GM20000 (cell line): Measurements from ENCODE around the gene PDK2.

Experiments used
- DNase-seq: peaks from one replicate; pipeline ENCODE4 v3.0.0; 2012; ENCODE audit warnings: low spot score
- TF ChIP-seq, protein P1 (sequence below): IDR thresholded peaks from 2 replicates; pipeline ENCODE4 v1.5.1; 2012; ENCODE audit warnings: mild to moderate bottlenecking, control low read depth; ENCODE audit errors: extremely low read depth, missing control alignments

PDK2 gene

DNA sequence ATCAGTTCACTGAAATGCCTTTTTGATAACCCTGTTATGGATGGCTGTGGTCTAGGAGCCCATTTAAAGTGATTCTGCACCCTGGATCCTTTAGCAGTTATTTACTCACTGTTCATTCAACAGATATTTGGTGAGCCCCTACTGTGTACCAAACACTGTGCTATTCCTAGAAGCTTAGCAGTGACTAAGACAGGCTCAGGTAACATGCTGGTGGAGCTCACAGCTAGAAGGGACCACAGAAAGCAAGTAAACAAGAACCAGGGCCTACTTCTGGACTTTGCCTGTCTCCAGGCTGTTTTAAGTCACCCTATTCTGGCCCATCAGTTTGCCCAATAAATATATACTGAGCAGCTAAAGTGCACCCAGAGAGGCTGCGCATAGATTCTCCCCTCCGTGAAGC is 28.2 kb upstream of the PDK2 start:
- TF ChIP-seq, protein P1, sequence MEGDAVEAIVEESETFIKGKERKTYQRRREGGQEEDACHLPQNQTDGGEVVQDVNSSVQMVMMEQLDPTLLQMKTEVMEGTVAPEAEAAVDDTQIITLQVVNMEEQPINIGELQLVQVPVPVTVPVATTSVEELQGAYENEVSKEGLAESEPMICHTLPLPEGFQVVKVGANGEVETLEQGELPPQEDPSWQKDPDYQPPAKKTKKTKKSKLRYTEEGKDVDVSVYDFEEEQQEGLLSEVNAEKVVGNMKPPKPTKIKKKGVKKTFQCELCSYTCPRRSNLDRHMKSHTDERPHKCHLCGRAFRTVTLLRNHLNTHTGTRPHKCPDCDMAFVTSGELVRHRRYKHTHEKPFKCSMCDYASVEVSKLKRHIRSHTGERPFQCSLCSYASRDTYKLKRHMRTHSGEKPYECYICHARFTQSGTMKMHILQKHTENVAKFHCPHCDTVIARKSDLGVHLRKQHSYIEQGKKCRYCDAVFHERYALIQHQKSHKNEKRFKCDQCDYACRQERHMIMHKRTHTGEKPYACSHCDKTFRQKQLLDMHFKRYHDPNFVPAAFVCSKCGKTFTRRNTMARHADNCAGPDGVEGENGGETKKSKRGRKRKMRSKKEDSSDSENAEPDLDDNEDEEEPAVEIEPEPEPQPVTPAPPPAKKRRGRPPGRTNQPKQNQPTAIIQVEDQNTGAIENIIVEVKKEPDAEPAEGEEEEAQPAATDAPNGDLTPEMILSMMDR = no peak
- DNase-seq = no peak

- DNase-seq = no peak
- TF ChIP-seq, protein P1 = no peak
These were observed 27.2 kb upstream of the PDK2 start for GRCh38 chr17:50067996-50068395.

DNA sequence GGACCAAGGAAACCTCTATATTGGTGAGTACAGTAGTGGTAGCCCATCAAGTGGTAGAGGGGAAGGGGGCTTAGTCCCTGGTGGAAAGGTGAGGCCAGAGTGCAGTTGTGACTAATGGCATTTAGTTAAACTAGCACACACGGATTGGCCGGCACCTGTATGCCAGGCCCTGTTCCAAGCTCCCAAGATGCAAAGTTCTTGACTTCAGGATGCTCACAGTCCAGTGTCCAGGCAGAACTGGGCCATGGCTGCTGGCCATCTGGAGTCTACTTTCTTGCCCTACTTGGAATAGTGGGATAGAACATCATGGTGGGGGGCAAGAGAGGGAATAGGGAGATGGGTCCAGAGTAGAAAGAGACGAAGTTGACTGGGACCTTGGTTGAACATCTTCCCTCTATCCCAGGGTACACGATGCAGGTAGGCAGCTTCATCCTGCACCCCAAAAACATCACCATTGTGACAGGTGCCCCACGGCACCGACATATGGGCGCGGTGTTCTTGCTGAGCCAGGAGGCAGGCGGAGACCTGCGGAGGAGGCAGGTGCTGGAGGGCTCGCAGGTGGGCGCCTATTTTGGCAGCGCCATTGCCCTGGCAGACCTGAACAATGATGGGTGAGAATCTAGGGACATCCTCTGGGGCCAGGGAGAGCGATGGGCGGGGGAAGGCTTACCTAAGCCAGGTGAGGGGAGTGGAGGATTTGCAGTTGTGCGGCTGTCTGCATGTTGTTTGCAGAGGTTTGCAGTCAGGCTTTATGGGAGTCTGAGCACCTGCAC is 24.1 kb upstream of the PDK2 start:
- no peak for DNase-seq
- TF ChIP-seq, protein P1 = no peak

DNA sequence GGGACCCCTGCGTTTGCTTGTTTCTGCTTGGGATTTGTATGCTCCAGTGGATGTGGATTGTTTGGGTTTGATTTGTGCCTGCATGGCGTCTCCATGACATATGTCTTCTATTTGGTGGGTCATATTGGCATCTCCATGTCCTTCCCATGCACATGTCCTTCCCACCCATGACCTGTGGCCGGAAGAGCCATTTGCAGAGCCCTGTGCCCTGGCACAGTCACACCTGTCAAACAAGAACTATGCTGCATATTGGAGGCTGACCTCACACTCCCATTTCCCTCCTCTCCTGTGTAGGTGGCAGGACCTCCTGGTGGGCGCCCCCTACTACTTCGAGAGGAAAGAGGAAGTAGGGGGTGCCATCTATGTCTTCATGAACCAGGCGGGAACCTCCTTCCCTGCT is 23.5 kb upstream of the PDK2 start:
- TF ChIP-seq, protein P1 = no peak
- DNase-seq = no peak

- TF ChIP-seq, protein P1 = no peak
These were observed 23.0 kb upstream of the PDK2 start for GRCh38 chr17:50072130-50072529.

GRCh38 chr17:50072925-50073324 is 22.2 kb upstream of the PDK2 start:
- no peak for DNase-seq
- TF ChIP-seq, protein P1 = no peak

More at GRCh38 chr17:50072130-50072529, 23.0 kb upstream of the PDK2 start:
- DNase-seq = no peak

GRCh38 chr17:50074227-50074626 is 20.9 kb upstream of the PDK2 start:
- TF ChIP-seq, protein P1 = no peak
- no peak for DNase-seq
